Aorta (tissue), 5 donors: ENCODE data around the gene TMEM222. TPM values are rescaled to one million over a fixed set of nuclear protein-coding genes. Genes with fewer than 3 reads are reported as not detected.

Experiments used
- ATAC-seq: fragments of 200-7000 bp; cut with Tn5 transposase; one replicate; pipeline ENCODE4 v1.9.1; 2022; ENCODE audit warnings: moderate library complexity; ENCODE audit not compliant: low FRiP score
- DNase-seq, 2 donors: peaks; one replicate each; pipeline ENCODE4 v3.0.0-alpha.2; 2020
- H3K27ac ChIP-seq, 2 donors: one replicate each; pipeline ENCODE4 v1.5.1; 2013; ENCODE audit warnings: low read length in 2 of 2, mild to moderate bottlenecking in 2 of 2, moderate library complexity in 2 of 2, control low read depth in 1 of 2, inconsistent platforms in 1 of 2, low read depth in 1 of 2
- H3K27me3 ChIP-seq, 2 donors: one replicate each; pipeline ENCODE4 v1.6.1; 2013; ENCODE audit warnings: control low read depth in 1 of 2, low read length in 1 of 2, mild to moderate bottlenecking in 1 of 2, moderate library complexity in 1 of 2; ENCODE audit not compliant: insufficient read depth in 2 of 2, control insufficient read depth in 1 of 2
- H3K36me3 ChIP-seq, 2 donors: one replicate each; pipeline ENCODE4 v1.6.1; 2013; ENCODE audit warnings: control low read depth in 1 of 2, low read length in 1 of 2, mild to moderate bottlenecking in 1 of 2; ENCODE audit not compliant: insufficient read depth in 2 of 2, control insufficient read depth in 1 of 2
- H3K4me1 ChIP-seq, 2 donors: one replicate each; pipeline ENCODE4 v1.6.1; 2013; ENCODE audit warnings: low read length in 2 of 2, control low read depth in 1 of 2, mild to moderate bottlenecking in 1 of 2, moderate library complexity in 1 of 2; ENCODE audit not compliant: insufficient read depth in 2 of 2, control insufficient read depth in 1 of 2
- H3K4me3 ChIP-seq, 2 donors: one replicate each; pipeline ENCODE4 v1.5.1; 2013; ENCODE audit warnings: low read length in 2 of 2, control low read depth in 1 of 2, mild to moderate bottlenecking in 1 of 2
- H3K9me3 ChIP-seq: one replicate; pipeline ENCODE4 v1.6.1; 2013; ENCODE audit warnings: mild to moderate bottlenecking, low read length; ENCODE audit not compliant: control insufficient read depth
- WGBS, 2 donors: extraction: QIAGEN DNeasy Blood & Tissue Kit; methylation state at CpG; one replicate each; pipeline ENCODE4 v1.1.7; 2013; 5-methylcytosine and 5-hydroxymethylcytosine counted together
- intact Hi-C, 2 donors: fragments of 100-400 bp; cut with DNase I; formaldehyde crosslinking; loops; one replicate each; pipeline versions ENCODE4 v1.14.2 to v1.15.0; 2022
- polyA plus RNA-seq, 2 donors: library from polyadenylated mRNA; stranded (reverse); fragments of 200-250 nt; gene quantifications; one replicate each; pipeline ENCODE4 v1.2.3, GENCODE V29; 2013
- total RNA-seq, 2 donors: library from RNA; stranded (reverse); fragmentation: NEBNext Ultra II Directional; extraction: Animal tissue kit (Norgen Biotek cat#: 25700); gene quantifications; one replicate each; pipeline ENCODE4 v1.2.1, GENCODE V29; 2021
- donor health status: healthy with polysubstance abuse.
- donor health status: Bipolar disorder and iron deficiency.
- donor health status: DM: no; HTN: no; CAD: no.
- donor health status: DM: no; HTN: no; CAD: no.
- donor health status: DM: yes; HTN: yes; CAD: no.

Gene TMEM222
- total and polyA plus RNA-seq, 4 donors: 19.9 to 49.1 (median 29.9) TPM

DNA sequence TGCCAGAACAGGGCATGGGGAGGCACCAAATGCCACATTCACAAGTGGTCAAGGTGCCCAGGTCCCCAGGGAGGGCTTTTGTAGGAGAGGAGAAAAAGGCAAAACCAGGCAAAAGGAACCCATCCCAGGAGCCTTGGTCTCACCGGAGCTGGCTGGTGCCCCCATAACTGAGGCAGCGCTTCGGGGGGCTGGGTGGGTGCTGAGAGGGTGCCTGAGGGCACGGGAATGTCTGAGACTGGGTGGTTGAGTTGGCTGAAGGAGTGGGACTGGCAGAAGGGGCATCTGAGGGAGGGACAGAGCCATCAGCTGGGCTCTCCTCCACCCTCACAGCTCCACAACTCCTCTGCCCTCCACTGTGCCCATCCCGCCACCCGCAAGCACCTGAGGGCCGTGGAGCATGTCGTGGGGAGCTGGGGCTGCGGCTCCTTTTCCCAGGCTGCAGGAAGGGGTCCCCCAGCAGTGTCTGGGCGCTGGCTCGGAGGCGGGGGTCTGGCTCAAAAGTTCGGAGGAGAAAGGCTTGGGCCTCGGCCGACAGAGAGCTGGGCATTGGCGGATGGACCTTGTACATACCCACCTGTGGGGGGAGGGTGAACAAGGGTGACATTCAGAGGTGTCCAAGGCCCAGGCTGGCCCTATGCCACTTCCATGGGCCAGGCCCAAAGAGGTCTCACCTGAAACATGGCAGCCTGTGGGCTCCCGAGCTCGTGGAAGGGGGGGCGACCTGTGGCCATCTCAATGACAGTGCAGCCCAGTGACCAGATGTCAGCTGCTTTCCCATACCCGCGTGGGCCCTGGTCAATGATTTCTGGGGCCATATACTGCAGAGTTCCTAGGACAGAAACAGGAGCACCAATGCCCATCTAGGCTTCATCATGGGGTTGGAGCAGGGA is 36.3 kb downstream of the TMEM222 start:
- H3K9me3 ChIP-seq: no peaks in the 10 kb centered on the region
- H3K36me3 ChIP-seq: peaks cover 0 to 7% of the 10 kb centered on the region in 2 donors
- DNase-seq (no peak), ATAC-seq (no peak)
- no peaks in the 10 kb centered on the region for H3K27me3 ChIP-seq
- no peak overlapping the region for H3K4me3 ChIP-seq
- intact Hi-C loops: no loop called here
- no peak overlapping the region for H3K27ac ChIP-seq
- H3K4me1 ChIP-seq: no peaks in the 10 kb centered on the region
- WGBS, 2 donors: 93 to 94% methylated on average over 21 of the region's 21 CpGs

DNA sequence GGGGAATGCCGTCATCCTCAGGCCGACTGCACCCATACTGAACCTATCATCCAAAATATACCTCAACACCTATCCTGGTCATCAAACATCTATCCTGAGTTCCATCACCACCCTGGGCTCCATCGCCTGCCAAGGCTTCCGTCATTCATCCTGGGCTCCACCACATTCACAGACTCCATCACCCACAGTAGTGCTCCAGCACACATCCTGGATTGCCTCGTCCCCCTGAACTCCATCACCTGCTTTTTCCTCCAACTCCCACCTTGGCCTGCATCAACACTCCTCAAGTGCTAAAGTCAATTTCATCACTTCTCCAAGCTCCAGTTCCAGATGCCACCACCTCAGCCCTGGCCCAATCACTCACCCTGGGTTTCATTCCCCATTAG is 37.0 kb downstream of the TMEM222 start:
- peaks cover 0 to 6% of the 10 kb centered on the region in 2 donors for H3K36me3 ChIP-seq
- no peaks in the 10 kb centered on the region for H3K4me1 ChIP-seq
- 94 to 95% methylated on average over 5 of the region's 5 CpGs for WGBS, 2 donors
- H3K4me3 ChIP-seq: no peak overlapping the region
- H3K27ac ChIP-seq: no peak overlapping the region
- H3K9me3 ChIP-seq: no peaks in the 10 kb centered on the region
- no peak for ATAC-seq
- intact Hi-C loops: no loop called here
- no peaks in the 10 kb centered on the region for H3K27me3 ChIP-seq
- DNase-seq: no peak

DNA sequence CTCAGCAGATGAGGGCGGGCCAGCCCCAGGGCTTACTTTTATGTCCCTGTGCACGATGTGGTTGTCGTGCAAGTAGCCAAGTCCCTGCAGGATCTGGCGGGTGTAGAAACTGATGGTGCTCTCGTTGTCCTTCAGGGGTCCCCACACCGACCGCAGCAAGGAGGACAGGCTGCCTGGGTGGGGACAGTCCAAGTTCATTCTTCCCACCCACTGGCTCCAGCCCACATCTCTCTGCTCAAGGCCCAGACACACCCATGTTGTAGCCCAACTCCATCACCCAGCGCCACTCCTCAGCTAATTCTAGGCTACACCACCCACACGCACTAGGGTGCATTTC is 37.8 kb downstream of the TMEM222 start:
- H3K36me3 ChIP-seq: peaks cover 0 to 8% of the 10 kb centered on the region in 2 donors
- DNase-seq (no peak), ATAC-seq (no peak)
- WGBS, 2 donors: 76 to 84% methylated on average over 9 of the region's 9 CpGs
- H3K27ac ChIP-seq: no peak overlapping the region
- intact Hi-C loops: no loop called here
- H3K4me3 ChIP-seq: no peak overlapping the region
- H3K27me3 ChIP-seq: no peaks in the 10 kb centered on the region
- H3K9me3 ChIP-seq: no peaks in the 10 kb centered on the region
- no peaks in the 10 kb centered on the region for H3K4me1 ChIP-seq

DNA sequence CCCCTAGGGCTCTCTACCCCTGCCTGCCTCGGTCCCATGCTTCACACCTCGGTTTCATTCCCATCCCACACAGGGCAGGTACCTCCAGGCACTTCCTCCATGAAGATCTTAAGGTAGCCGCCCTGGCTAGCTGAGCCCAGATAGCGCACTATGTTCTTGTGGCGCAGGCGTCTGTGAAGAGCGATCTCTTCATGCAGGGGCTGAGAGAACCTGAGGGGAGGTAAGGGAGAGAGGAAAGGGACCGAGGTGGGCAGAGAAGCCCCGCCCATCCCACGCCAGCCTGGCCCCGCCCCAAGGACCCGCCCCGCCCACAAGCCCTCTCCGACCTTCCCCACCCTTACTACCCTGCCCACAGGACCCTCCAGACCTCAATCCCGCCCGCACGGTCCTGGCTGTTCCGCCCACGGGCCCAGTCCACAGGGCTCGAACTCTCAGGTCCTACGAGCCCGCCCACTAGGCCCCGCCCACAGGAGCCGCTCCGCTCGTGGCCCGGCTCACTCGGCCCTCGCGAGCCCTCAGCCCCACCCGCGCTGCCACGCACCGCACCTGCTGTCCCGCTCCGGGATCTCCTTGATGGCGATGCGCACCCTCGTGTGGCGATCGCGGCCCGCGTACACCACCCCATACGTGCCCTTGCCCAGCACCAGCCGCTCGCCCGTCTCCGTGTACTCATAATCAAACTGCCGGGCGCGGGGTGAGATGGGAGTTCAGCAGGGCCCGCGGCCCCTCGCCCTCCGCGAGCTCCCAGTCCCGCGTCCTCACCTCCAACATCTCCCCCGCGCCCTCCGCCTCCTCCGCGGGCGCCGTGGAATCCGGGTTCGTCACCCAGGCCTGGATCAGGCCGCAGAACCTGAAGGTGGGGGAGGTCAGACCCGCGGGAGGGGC is 38.4 kb downstream of the TMEM222 start:
- H3K36me3 ChIP-seq: peaks cover 0 to 8% of the 10 kb centered on the region in 2 donors
- ATAC-seq (no peak), DNase-seq (no peak)
- H3K27ac ChIP-seq: no peak overlapping the region
- no peaks in the 10 kb centered on the region for H3K27me3 ChIP-seq
- intact Hi-C loops: no loop called here
- no peaks in the 10 kb centered on the region for H3K4me1 ChIP-seq
- H3K9me3 ChIP-seq: no peaks in the 10 kb centered on the region
- H3K4me3 ChIP-seq: no peak overlapping the region
- WGBS, 2 donors: 71 to 74% methylated on average over 62 to 71 of the region's 71 CpGs

DNA sequence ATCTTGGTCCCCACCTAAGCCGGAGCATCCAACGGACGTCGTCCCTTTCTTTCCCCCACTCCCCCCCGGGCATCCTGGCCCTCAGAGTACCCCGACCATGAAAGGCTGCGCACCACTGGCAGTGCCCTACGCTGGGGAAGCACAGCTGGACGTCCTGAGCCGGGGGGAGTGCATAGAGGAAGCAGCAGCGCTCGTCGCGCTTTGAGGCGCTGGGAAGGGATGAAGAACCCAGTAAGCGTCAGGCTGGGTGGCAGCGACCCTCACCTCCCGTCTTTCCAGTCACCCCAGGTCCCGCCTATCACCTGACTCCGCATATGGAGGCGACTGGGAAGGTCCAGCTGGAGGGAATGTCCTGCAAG is 39.1 kb downstream of the TMEM222 start:
- Histone ChIP-seq H3K27ac (no peak overlapping the region), H3K27me3 (no peaks in the 10 kb centered on the region), H3K4me3 (no peak overlapping the region), H3K9me3 (no peaks in the 10 kb centered on the region), H3K4me1 (no peaks in the 10 kb centered on the region), H3K36me3 (peaks cover 0 to 8% of the 10 kb centered on the region in 2 donors)
- no peak for ATAC-seq
- DNase-seq: no peak
- intact Hi-C loops: no loop called here
- WGBS, 2 donors: 86 to 90% methylated on average over 21 of the region's 21 CpGs

DNA sequence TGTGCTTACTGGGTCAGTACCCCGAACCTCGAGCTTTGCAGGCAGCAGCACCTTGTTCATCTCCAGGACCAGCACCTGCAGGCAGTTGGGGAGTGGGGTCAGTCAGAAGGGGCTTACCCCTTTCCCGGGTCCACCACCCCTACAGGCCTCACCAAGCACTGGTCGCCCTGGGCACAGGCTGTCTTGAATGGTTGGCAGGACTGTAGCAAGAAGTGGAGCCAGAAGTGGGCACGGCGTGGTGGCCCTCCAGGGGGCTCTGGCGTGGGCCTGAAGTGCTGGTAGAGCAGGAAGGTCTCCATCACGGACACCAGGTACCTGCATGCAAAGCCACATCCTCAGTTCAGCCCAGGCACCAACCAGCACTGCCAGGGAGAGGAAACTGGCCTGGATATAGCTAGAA is 39.6 kb downstream of the TMEM222 start:
- 91 to 92% methylated on average over 8 of the region's 8 CpGs for WGBS, 2 donors
- no peak for ATAC-seq
- H3K36me3 ChIP-seq: peaks cover 0 to 8% of the 10 kb centered on the region in 2 donors
- intact Hi-C loops: no loop called here
- H3K9me3 ChIP-seq: no peaks in the 10 kb centered on the region
- no peaks in the 10 kb centered on the region for H3K27me3 ChIP-seq
- H3K27ac ChIP-seq: no peak overlapping the region
- no peaks in the 10 kb centered on the region for H3K4me1 ChIP-seq
- no peak for DNase-seq
- no peak overlapping the region for H3K4me3 ChIP-seq

DNA sequence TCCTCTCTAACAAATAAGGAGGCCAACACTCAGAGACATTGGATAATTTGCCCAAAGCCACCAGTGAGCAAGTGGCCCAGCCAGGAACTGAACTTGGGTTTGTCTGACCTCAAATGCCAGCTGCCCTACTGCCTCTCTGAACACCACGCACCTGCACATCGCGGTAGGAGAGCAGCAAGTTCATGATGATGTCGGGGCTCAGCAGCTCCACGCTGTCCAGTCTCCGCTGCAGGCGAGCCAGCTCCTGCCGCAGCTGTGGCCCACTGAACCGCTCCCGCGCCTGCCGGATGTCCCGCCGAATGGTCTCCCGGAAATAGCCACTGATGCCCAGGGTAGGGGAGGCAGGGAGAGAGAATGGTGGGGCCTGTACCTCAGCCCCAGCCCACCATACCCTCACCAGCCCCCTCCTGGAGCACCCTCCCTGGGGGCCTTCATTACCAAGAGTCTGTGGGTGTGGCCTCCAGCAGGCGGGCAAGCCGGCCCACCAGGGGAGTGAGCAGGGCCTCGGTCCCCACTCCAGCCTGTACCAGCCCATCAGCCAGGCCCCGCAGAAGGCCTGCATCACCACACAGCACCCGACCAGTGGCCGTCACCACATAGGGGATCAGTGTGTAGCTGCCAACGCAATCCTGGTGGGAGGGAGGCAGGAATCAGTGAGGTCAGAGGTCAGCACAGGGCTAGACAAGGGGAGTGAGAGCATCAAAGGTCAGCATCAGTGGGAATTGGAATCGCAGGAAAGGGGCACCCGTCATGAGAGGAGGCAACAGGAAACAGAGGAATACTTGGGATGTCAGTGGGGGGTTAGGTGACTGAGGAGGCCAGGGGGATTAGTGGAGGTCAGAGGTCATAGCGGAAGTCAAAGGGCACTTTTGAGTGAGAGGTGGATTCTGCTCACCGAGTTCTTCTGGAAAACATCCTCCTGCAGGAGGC is 42.1 kb downstream of the TMEM222 start:
- 85% methylated on average over 25 to 26 of the region's 26 CpGs for WGBS, 2 donors
- ATAC-seq (no peak), DNase-seq (no peak)
- Histone ChIP-seq H3K27ac (no peak overlapping the region), H3K27me3 (no peaks in the 10 kb centered on the region), H3K36me3 (peaks cover 0 to 5% of the 10 kb centered on the region in 2 donors), H3K4me3 (no peak overlapping the region), H3K4me1 (no peaks in the 10 kb centered on the region), H3K9me3 (no peaks in the 10 kb centered on the region)
- intact Hi-C loops: loop anchor here in 1 of 2 donors (2.0 kb wide), 1 partner anchor 41 kb away; the partner anchor contains the start of gene TMEM222

DNA sequence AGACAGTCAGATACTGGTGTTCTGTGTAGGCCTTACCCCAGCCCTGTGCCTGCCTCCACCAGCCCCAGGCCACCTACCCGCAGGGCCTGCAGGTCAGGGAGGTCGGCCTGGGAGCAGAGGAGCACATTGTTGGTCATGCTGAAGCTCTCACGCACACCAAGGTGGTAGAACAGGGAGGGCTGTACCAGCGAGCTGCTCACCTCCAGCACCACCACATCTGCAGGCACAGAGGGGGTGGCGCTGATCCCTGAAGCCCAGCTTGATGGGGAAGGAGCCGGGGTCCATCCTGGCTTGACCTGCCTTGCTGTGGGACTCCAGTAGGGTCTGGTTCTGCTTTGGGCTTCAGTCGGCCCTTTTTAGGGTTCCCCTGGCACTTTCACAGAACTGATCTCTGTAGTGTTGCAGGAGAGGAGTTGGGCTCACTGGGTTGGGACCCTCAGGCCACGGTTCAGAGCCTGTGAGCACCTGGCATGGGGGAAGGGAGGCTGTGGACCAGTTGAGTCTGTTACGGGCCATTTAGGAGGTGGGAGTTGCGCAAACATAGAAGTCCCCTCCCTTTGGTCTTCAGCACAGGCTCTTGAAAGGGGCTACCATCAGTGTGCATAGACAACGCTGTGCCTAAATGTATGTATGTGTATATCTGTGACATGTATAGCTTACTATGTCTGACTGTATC is 42.9 kb downstream of the TMEM222 start:
- no peak overlapping the region for H3K4me3 ChIP-seq
- DNase-seq (no peak), ATAC-seq (no peak)
- H3K9me3 ChIP-seq: no peaks in the 10 kb centered on the region
- WGBS, 2 donors: 67 to 69% methylated on average over 11 of the region's 11 CpGs
- peaks cover 0 to 5% of the 10 kb centered on the region in 2 donors for H3K36me3 ChIP-seq
- H3K4me1 ChIP-seq: no peaks in the 10 kb centered on the region
- intact Hi-C loops: loop anchor here in 1 of 2 donors (2.0 kb wide), 1 partner anchor 42 kb away; the partner anchor contains the start of gene TMEM222
- H3K27me3 ChIP-seq: no peaks in the 10 kb centered on the region
- H3K27ac ChIP-seq: peak overlapping the region in 1 of 2 donors; percentile 29
